T47D (cell line): ENCODE measurements around the gene DSCAML1.

ENCODE experiments used
- DNase-seq, 2 experiments: peaks; one replicate each; pipeline versions ENCODE4 v3.0.0 to v3.0.0-alpha.2; 2011 to 2012; ENCODE audit warnings: low read depth in 1 of 2, low spot score in 1 of 2
- JUND ChIP-seq: IDR thresholded peaks from 2 replicates; pipeline ENCODE4 v1.6.1; 2012; ENCODE audit warnings: low read depth
- in situ Hi-C: cut with HindIII; loops from 2 replicates; pipeline ENCODE4 v1.10.0; 2016; ENCODE audit warnings: low sequenced_read_pairs, low pct_unique_long_range_greater_than_20kb

Gene DSCAML1

DNA sequence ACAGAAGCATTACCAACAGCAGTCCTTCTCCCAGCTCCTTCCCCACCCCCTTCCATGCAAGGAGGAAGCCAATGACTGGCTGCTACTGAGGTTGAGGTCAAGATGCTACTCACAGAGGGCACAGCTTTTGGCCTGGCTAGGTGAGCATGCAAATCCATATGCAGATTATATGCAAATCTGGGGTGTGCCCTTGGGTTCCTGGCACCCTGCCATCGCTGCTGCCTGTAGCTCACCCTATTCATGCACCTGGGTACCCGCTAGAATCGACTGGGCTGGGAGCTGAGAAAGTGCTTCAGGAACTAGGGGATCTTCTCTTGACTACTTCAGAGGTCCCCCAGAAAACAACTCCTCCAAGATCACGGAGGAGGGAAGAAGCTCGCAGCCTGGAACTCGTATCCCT, 4.0 kb downstream of the DSCAML1 start:
- peak in 1 of 2 experiments; percentile 34 for DNase-seq
- TF ChIP-seq JUND = no peak
- in situ Hi-C loops = no loop called here

DNA sequence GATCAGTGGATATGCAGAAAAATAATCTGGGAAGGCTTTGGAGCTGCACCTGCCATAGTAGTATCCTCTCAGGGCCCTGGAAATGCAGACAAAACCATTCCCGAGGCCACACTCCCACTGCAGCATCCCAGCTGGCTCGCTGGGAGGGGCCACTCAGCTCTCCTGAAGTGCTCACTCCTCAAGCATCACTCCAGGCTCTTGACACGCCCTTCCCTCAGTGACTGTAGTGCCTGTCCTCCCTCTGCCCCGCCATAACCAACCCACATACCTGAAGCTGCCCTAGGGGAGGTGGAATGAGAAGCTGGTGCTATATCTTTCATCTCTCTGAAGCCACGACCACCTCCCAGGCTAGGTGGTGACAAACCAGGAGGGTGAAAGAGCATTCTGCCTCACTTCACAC, 4.8 kb downstream of the DSCAML1 start:
- in situ Hi-C loops = no loop called here
- TF ChIP-seq JUND = no peak

DNA sequence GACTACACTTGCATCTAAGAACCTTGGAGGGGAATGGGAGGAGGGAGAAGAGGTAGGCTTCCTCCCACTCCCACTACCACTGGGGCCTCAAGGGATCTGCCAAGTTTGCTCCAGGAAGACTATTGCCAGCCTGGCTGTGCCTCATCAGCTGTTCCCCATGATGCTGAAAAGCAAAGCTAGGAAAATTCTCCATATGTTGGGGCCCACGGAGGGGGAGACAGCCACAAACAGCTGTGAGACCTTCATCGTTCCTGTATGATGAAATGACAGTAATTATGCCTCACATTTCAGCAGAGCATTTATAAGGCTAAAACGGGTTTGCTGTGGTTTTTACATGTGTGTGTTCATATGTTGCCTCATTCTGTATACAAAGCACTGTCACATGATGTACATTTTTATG, 6.7 kb downstream of the DSCAML1 start:
- DNase-seq = no peak
- in situ Hi-C loops = no loop called here
- TF ChIP-seq JUND = no peak

More for the DNA sequence above, 4.8 kb downstream of the DSCAML1 start:
- DNase-seq = no peak

DNA sequence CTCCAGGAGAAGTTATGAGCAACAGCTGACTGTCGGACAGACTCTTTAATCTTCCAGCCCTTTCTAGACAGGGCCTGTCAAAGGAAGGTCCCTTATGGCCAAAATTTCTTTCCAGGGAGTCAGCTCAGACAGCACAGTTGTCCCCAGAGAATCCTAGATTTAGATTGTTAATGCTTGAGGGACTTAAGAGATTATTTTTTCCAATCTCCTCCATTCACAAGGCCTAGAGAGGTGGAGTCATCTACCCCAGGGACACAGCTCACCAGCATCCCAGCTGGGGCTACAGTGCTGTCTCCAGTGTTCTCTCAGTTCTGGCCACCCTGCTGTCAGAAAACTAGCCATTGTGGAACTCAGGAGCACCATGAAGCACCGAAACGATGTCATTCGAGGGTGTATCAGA, 7.8 kb downstream of the DSCAML1 start:
- DNase-seq = no peak
- no peak for TF ChIP-seq JUND
- in situ Hi-C loops = no loop called here

DNA sequence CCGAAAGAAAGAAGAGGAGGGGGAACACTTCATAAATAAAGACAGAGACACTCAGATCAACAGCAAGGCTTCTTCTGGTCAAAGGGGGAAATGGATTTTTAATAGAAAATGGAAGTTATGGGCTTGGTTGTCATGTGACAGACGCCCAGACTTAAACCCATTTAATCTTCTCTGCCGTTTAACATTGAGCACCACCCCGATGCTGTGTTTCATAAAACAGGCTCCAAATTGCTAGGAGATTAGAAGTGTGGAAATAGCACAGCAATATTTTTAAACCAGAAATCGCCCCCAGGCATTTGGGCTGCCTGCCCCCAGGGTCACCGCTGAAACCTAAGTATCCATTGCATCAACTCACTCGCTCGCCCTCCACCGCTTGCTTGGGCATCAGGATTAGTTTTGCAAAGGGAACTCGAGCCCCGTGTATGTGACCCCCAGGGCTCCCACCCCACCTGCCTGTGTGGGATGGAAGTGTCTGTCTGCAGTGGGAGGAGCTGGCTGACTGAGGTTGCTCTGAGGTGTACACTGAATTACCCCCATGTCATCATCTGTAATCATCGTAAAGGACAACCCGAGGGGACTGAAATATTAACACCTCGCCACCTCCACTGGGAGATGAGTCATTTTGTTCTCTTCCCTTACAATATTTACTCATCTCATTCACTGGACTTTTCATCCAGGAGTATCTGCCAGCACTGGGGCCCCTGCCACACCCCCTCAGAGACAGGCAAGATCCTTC, 10.7 kb downstream of the DSCAML1 start:
- in situ Hi-C loops = no loop called here
- no peak for DNase-seq
- no peak for TF ChIP-seq JUND

DNA sequence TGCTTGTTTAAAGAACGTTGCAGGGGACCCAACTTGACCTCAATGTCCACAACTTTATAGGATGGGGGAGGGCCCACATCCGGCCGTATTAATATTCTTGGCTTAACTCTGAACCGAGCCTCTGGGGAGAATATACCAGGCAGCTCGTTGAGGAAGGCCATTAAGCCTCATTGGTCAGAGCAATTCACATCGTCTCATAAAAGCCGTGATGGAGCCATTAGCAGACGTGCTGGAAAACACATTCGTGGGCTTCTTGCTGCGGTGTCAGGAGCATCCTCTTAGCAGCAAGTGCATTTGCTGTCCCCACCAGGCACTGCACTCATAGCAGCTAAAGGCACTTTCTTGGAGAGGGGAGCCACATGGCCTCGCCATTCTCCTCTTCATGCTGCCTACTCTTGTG, 14.9 kb downstream of the DSCAML1 start:
- TF ChIP-seq JUND = no peak
- in situ Hi-C loops = no loop called here
- peak in 1 of 2 experiments; percentile 39 for DNase-seq

DNA sequence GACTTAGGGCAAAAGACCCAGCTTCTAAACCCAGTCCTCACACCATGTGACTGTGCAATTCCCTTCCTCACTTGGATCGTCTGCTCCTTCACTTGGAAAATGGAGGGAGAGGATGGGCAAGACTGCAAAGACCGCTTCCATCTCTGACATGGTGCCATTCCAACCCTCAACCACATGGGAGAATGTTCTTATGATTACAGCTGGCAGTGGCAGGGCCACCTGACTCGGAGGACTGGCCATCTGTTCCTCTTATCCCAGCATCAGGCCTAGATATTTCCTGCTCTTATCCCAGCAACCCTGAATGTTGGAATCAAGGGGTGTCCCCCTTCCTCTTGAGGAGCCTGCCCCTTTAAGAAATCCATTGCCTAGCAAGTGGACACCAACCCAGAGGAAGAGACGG, 15.4 kb downstream of the DSCAML1 start:
- in situ Hi-C loops = no loop called here
- TF ChIP-seq JUND = no peak
- no peak for DNase-seq

DNA sequence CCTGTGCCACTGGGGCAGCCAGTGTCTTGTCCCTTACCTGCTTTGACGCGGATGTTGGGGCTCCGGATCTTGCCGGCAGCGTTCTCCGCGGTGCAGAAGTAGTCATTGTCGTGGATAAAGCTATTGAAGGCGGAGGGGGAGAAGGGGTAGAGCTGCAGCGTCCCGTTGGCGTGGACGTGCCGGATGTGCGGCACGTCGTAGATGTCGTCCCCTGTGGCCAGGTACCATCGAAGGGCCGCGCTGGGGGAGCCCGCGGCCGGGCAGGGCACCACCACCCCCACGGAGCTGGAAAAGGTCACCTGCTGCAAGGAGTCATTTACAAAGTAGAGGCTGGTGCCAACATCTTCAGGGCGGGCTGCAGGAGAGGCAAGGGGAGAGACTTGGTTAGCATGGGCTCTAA, 16.6 kb downstream of the DSCAML1 start:
- in situ Hi-C loops = no loop called here
- TF ChIP-seq JUND = no peak
- DNase-seq = no peak

DNA sequence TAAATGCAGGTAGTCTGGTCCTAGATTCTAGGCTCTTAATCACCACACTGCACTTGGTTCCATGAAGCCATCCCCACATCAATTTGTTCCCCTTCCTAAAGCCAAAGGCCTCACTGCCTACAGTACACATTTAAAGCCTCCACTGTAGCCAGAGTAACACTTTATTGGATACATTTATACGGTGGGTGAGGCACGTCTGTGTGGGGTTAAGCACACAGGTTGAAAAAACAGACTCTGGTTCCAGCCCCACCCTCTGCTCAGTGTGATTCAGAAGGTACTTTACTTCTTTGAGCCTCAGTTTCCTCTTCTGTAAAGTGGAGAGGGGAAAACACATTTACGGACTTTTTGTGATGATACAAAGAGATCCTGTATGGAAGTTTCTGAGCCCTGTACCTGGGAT, 22.5 kb downstream of the DSCAML1 start:
- in situ Hi-C loops = no loop called here

DNA sequence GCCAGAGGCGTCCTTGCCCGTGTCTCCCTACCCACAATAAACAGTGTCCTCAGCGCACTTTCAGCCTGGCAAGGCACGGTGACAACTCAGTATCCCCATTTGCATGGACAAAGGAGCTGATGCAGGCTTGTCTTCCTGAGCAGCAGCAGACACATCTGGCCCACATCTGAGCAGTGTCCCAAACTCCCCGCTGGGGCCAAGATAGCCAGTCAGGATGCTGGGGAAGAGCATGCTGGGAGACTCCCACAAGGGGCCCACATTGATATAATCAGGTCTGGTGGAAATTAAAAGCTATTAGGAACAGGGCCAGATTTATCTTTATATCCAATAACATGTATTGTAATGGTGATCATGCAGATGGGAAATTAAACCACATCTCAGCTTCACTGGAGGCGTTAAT, 24.7 kb downstream of the DSCAML1 start:
- no peak for DNase-seq
- no peak for TF ChIP-seq JUND
- in situ Hi-C loops = no loop called here

More for the DNA sequence above, 22.5 kb downstream of the DSCAML1 start:
- TF ChIP-seq JUND = no peak
- no peak for DNase-seq

DNA sequence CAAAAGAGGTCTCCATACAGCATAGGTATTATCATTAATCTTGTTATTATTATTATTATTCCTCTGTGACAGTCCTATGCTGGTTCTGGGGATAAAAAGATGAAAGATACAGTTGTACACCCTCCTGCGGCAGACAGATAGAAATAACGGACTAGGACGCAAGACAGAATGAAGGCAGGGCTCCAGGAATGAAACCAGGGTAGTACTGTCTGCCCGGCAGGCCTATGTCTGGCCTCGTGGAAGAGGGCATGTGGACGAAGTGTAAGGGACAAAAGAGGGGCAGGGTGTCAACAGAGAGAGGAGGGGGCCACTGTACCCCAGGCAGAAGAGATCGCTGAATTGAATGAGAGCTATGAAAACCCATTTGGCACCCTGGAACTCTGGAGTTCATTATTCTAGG, 25.2 kb downstream of the DSCAML1 start:
- TF ChIP-seq JUND = no peak
- DNase-seq = no peak
- in situ Hi-C loops = no loop called here

DNA sequence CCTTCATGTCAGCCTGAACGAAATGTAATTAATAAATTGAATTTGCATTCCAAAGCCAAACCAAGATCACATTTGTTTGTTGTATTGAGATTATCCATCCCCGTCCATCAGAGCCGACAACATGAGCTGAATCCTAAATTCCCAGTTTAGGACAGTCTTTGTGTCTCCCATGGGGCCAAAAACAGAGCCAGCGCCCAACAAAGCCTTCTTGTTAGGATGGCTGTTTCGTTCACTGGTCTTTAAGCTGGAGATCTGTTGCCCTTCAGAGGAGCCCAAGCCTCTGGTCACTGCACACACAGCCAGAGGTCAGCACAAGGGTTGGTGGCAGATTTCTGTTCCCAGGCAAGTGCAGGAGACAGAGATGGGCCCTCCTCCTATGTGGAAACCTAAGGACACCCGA, 25.8 kb downstream of the DSCAML1 start:
- no peak for TF ChIP-seq JUND
- DNase-seq = no peak
- in situ Hi-C loops = no loop called here

DNA sequence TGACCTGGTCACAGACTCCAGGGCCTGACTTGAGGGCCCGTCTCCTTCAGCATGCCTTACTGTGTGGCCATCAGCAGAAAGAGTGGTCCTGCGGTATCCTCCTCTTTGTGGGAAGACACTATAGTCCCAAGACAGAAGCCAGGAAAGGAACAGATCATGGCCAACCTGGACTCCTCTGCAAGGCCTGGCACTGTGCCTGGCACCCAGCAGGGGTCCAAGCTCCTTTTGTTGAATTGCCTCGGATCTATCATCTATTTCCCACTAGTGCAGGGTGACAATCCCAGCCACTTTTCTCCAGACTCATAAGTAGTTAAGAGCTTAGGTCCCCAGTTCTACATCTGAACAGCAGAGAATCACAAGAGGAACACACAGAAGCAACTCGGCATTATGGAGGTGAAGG, 27.0 kb downstream of the DSCAML1 start:
- in situ Hi-C loops = no loop called here
- no peak for TF ChIP-seq JUND
- DNase-seq = no peak

DNA sequence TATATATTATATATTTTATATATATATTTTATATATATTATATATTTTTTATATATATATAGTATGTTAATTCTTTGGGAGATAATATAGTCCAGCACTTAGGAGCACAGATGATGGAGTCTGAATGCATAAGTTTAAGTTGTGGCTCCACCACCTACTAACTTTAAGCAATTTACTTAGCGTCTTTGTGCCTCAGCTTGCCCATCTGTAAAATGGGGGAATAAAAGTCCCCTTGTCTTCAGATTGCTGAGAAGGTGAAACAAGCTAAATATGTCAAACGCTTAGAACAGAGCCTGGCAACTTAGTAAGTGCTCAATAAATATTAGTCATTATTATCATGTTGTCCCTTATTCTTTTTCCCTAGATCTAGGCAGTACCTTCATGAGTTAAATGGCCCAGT, 27.5 kb downstream of the DSCAML1 start:
- no peak for TF ChIP-seq JUND
- no peak for DNase-seq
- in situ Hi-C loops = no loop called here
